ENCODE results near the gene EFCAB12. TPM values are rescaled to one million over a fixed set of nuclear protein-coding genes. Genes with fewer than 3 reads are reported as not detected.

Gene EFCAB12
- total RNA-seq, 1 donor from 2014 or later = 6.6 TPM

DNA sequence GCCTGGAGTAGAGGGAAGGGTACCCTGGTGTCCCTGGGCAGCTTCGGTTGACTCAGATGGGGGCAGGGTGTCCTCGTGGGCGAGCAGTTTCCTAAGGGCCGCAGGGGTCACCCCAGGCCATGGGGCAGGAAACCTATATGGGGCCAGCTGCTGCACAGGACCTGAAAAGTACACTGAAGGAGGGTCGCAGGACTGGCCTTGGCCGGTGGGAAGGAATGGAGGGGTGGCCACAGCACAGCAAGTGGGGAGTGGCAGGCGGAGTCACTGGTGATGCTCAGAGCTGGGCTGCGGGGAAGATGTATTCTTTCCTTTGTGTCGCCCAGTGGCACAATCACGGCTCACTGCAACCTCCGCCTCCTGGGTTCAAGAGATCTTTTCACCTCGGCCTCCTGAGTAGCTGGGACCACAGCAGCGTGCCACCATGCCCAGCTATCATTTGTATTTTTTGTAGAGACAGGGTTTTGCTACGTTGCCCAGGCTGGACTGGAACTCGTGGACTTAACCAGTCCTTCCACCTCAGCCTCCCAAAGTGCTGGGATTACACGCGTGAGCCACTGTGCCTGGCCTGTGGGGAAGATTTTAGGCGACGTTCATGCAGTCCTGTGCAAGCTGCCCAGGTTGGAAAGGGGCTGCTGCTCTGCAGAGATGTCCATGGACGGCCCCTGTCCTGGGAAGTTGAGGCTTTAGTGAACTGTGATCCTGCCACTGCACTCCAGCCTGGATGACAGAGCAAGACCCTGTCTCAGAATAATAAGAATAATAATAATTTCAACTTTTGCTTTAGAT is 57.2 kb downstream of the EFCAB12 start:
- Mint-ChIP-seq H3K27me3 (peaks cover 6% of the 10 kb centered on the region), H3K27ac (no peak overlapping the region), H3K4me3 (ENCODE audit: low read depth) (no peak overlapping the region), H3K4me1 (ENCODE audit: low read depth) (peaks cover 14% of the 10 kb centered on the region), H3K9me3 (ENCODE audit: low read depth) (no peaks in the 10 kb centered on the region), H3K36me3 (ENCODE audit: insufficient read depth) (no peaks in the 10 kb centered on the region)
- DNase-seq (ENCODE audit: low spot score, unreplicated experiment) = no peak
- TF ChIP-seq, protein P1, sequence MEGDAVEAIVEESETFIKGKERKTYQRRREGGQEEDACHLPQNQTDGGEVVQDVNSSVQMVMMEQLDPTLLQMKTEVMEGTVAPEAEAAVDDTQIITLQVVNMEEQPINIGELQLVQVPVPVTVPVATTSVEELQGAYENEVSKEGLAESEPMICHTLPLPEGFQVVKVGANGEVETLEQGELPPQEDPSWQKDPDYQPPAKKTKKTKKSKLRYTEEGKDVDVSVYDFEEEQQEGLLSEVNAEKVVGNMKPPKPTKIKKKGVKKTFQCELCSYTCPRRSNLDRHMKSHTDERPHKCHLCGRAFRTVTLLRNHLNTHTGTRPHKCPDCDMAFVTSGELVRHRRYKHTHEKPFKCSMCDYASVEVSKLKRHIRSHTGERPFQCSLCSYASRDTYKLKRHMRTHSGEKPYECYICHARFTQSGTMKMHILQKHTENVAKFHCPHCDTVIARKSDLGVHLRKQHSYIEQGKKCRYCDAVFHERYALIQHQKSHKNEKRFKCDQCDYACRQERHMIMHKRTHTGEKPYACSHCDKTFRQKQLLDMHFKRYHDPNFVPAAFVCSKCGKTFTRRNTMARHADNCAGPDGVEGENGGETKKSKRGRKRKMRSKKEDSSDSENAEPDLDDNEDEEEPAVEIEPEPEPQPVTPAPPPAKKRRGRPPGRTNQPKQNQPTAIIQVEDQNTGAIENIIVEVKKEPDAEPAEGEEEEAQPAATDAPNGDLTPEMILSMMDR (IDR thresholded peaks at IDR 0.05; ENCODE audit: unreplicated experiment) = no peak

DNA sequence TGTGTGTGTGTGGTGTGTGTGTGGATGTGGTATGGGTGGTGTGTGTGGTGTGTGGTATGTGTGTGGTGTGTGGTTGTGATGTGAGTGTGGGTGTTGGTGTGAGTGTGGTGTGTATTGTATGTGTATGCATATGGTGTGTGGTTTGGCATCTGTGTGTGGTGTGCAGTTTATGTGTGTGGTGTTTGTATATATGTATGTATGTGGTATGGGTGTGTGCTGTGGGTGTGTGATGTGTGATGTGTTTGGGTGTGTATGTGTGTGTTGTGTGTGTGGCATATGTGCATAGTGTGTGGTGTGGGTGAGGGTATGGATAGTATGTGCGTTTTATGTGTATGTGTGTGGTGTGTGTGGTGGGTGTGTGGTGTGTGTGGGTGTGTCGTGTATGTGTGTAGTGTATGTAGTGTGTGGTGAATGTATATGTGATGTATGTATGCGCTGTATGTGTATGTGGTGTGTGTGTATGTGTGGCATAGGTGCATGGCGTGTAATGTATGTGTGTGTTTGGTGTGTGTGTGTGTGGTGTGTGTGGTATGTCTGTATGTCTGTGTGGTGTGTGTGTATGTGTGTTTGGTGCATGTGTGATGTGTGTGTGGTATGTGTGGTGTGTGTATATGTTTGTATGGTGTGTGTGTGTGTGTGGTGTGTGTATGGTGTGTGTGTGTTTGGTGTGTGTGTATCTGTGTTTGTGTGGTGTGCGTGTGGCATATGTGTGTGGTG is 58.0 kb downstream of the EFCAB12 start:
- no peak for DNase-seq (ENCODE audit: low spot score, unreplicated experiment)
- no peak overlapping the region for H3K4me3 Mint-ChIP-seq (ENCODE audit: low read depth)
- peaks cover 11% of the 10 kb centered on the region for H3K4me1 Mint-ChIP-seq (ENCODE audit: low read depth)
- H3K36me3 Mint-ChIP-seq (ENCODE audit: insufficient read depth) = no peaks in the 10 kb centered on the region
- H3K9me3 Mint-ChIP-seq (ENCODE audit: low read depth) = no peaks in the 10 kb centered on the region
- TF ChIP-seq, protein P1 (IDR thresholded peaks at IDR 0.05; ENCODE audit: unreplicated experiment) = no peak
- no peak overlapping the region for H3K27ac Mint-ChIP-seq
- peaks cover 6% of the 10 kb centered on the region for H3K27me3 Mint-ChIP-seq

DNA sequence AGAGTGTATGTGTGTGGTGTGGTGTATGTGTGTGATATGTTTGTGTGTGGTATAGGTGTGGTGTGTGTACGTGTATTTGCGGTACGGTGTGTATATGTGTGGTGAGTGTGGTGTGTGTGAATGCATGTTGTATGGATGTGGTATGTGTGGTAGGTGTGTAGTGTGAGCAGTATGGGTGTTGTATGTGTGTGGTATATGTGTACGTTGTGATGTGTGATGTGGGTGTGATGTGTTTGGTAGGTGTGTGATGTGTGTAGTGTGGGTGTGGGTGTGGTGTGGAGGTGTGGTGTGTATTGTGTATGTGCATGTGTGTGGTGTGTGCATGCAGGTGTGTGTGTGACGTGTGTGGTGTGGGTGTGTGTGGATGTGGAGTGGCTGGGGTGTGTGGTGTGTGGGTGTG is 58.7 kb downstream of the EFCAB12 start:
- H3K27me3 Mint-ChIP-seq = peaks cover 6% of the 10 kb centered on the region
- H3K9me3 Mint-ChIP-seq (ENCODE audit: low read depth) = no peaks in the 10 kb centered on the region
- no peak overlapping the region for H3K4me3 Mint-ChIP-seq (ENCODE audit: low read depth)
- DNase-seq (ENCODE audit: low spot score, unreplicated experiment) = no peak
- TF ChIP-seq, protein P1 (IDR thresholded peaks at IDR 0.05; ENCODE audit: unreplicated experiment) = no peak
- peaks cover 4% of the 10 kb centered on the region for H3K4me1 Mint-ChIP-seq (ENCODE audit: low read depth)
- H3K27ac Mint-ChIP-seq = no peak overlapping the region
- H3K36me3 Mint-ChIP-seq (ENCODE audit: insufficient read depth) = no peaks in the 10 kb centered on the region

DNA sequence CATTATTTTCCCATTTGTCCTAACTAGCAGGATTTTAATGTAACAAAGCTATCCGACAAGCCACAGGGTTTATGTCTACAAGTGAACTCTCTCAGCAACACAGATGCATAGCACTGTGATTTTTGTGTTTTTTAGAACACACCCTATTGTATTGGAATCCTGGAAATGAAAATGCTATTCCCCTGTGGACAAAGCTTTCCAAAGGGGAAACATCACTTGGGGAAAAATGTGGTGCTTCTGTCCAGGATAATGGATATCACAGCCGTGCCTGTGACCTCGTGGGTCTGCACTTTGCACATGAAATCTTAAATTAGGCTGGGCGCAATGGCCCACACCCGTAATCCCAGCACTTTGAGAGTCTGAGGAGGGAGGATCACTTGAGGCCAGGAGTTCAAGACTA is 60.6 kb downstream of the EFCAB12 start:
- Mint-ChIP-seq H3K9me3 (ENCODE audit: low read depth) (no peaks in the 10 kb centered on the region), H3K4me1 (ENCODE audit: low read depth) (no peaks in the 10 kb centered on the region), H3K27me3 (peaks cover 6% of the 10 kb centered on the region), H3K4me3 (ENCODE audit: low read depth) (no peak overlapping the region), H3K27ac (no peak overlapping the region), H3K36me3 (ENCODE audit: insufficient read depth) (peaks cover 3% of the 10 kb centered on the region)
- TF ChIP-seq, protein P1 (IDR thresholded peaks at IDR 0.05; ENCODE audit: unreplicated experiment) = no peak
- DNase-seq (ENCODE audit: low spot score, unreplicated experiment) = no peak

DNA sequence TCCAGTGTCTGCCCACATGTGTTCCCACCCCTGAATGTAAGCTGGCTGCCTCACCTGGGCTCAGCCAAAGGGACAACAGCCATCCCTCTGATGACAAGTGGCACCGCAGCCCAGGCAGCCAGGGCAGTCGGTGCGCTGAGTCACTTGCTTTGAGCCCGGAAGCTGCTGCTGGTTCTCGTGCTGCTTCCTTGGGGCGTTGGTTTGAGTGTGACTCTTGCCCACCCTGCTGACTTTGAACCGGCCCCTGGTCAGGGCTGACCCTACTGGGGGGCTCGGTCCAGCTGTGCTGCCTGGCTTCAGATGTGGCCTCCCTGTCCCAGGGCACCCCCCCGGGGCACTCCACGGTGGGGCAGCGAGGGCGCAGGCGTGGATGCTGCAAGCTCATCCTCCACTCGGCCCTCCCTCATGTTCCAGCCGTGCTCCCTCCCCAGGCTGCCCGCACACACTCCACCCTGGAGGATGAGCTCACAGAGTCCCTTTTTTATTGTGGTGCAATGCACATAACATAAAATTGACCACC is 62.1 kb downstream of the EFCAB12 start:
- TF ChIP-seq, protein P1 (IDR thresholded peaks at IDR 0.05; ENCODE audit: unreplicated experiment) = no peak
- H3K4me1 Mint-ChIP-seq (ENCODE audit: low read depth) = no peaks in the 10 kb centered on the region
- H3K27me3 Mint-ChIP-seq = peaks cover 6% of the 10 kb centered on the region
- no peaks in the 10 kb centered on the region for H3K9me3 Mint-ChIP-seq (ENCODE audit: low read depth)
- peaks cover 3% of the 10 kb centered on the region for H3K36me3 Mint-ChIP-seq (ENCODE audit: insufficient read depth)
- H3K27ac Mint-ChIP-seq = no peak overlapping the region
- H3K4me3 Mint-ChIP-seq (ENCODE audit: low read depth) = no peak overlapping the region
- no peak for DNase-seq (ENCODE audit: low spot score, unreplicated experiment)

All from progenitor cell of endocrine pancreas (in vitro differentiated cells).